Caki2 (cell line): ENCODE results near the gene INHBE. TPM values are rescaled to one million over a fixed set of nuclear protein-coding genes. Genes with fewer than 3 reads are reported as not detected.

Source experiments
- total RNA-seq: library from RNA; depleted of rRNA; stranded (reverse); fragments of >200 nt; shearing (Covaris generic); gene quantifications from 2 replicates; pipeline ENCODE4 v1.2.3, GENCODE V29; 2014; ENCODE audit warnings: low replicate concordance; rRNA removed

The INHBE gene
- total RNA-seq, 1 experiment from 2014 or later = not detected

Other genes with a start within 250 kb of the INHBE start
- gene NXPH4, start 238.5 kb upstream of the INHBE start, total RNA-seq = 0.54 TPM in 1 of 2 replicates, not detected in the other
- 246 and 291 TPM in 2 replicates for gene SHMT2, start 225.6 kb upstream of the INHBE start, total RNA-seq
- gene STAC3, start 204.1 kb upstream of the INHBE start, total RNA-seq = 0.95 TPM in 1 of 2 replicates, not detected in the other
- 22.8 and 27.5 TPM in 2 replicates for gene R3HDM2, start 24.3 kb upstream of the INHBE start, total RNA-seq
- gene INHBC, start 20.5 kb upstream of the INHBE start, total RNA-seq = not detected in 2 replicates
- 0.57 and 1.8 TPM in 2 replicates for gene GLI1, start 4.5 kb downstream of the INHBE start, total RNA-seq
- not detected in 2 replicates for gene ARHGAP9, start 24.6 kb downstream of the INHBE start, total RNA-seq
- gene MARS1, start 32.8 kb downstream of the INHBE start, total RNA-seq = 285 and 315 TPM in 2 replicates
- gene DDIT3, start 65.2 kb downstream of the INHBE start, total RNA-seq = 19.6 and 64.7 TPM in 2 replicates
- 4.3 and 8.3 TPM in 2 replicates for gene MBD6, start 67.5 kb downstream of the INHBE start, total RNA-seq
- 358 and 362 TPM in 2 replicates for gene DCTN2, start 91.9 kb downstream of the INHBE start, total RNA-seq
- not detected in 2 replicates for gene KIF5A, start 94.7 kb downstream of the INHBE start, total RNA-seq
- 33.7 and 39.2 TPM in 2 replicates for gene PIP4K2C, start 135.9 kb downstream of the INHBE start, total RNA-seq
- gene DTX3, start 149.5 kb downstream of the INHBE start, total RNA-seq = 9.6 and 14.4 TPM in 2 replicates
- gene ARHGEF25, start 156.1 kb downstream of the INHBE start, total RNA-seq = 43.3 and 58.6 TPM in 2 replicates
- gene B4GALNT1, start 177.9 kb downstream of the INHBE start, total RNA-seq = 64.3 and 66.6 TPM in 2 replicates
- 185 and 187 TPM in 2 replicates for gene OS9, start 238.8 kb downstream of the INHBE start, total RNA-seq